Astrocyte (in vitro differentiated cells and primary cell): Measurements from ENCODE around the gene FRMD8.

Experiments
- CTCF ChIP-seq: IDR thresholded peaks from 2 replicates; pipeline ENCODE4 v1.5.1; 2011; ENCODE audit warnings: low read depth, mild to moderate bottlenecking, inconsistent platforms, low read length, moderate library complexity; ENCODE audit not compliant: insufficient read depth
- EZH2 ChIP-seq: IDR thresholded peaks from 2 replicates; pipeline ENCODE4 v1.6.1; 2012; ENCODE audit warnings: mild to moderate bottlenecking, low read length, inconsistent platforms; ENCODE audit not compliant: insufficient read depth

- no peak for TF ChIP-seq CTCF
- no peak for TF ChIP-seq EZH2
Measured at GRCh38 chr11:65351511-65351910, 34.9 kb upstream of the FRMD8 start.
